Lower leg skin (tissue), 4 donors: ENCODE data around the gene TTC33. TPM values are rescaled to one million over a fixed set of nuclear protein-coding genes. Genes with fewer than 3 reads are reported as not detected.
"Not testable (repeated sequence)": the region's sequence is repeated elsewhere in the genome, so short reads cannot be mapped to it uniquely, and the experiment has no call there.

Experiments used
- DNase-seq, 2 donors: peaks; one replicate each; pipeline ENCODE4 v3.0.0-alpha.2; 2019; ENCODE audit warnings: low spot score in 2 of 2
- H3K4me3 ChIP-seq: fragments of 200-600 bp; sonication (generic); 2 replicates; pipeline ENCODE4 v1.5.1; 2017; ENCODE audit warnings: mild to moderate bottlenecking, low read depth; ENCODE audit not compliant: poor library complexity, severe bottlenecking
- CTCF ChIP-seq, 3 donors: fragments of 450-650 bp; IDR thresholded peaks; one replicate each; pipeline ENCODE4 v1.5.1; 2016; ENCODE audit warnings: antibody characterized with exemption in 3 of 3, mild to moderate bottlenecking in 3 of 3, moderate library complexity in 2 of 3
- POLR2A ChIP-seq, 2 donors: fragments of 450-650 bp; IDR thresholded peaks; one replicate each; pipeline ENCODE4 v1.6.1; 2016 to 2017; ENCODE audit warnings: antibody characterized with exemption in 2 of 2, mild to moderate bottlenecking in 1 of 2, moderate library complexity in 1 of 2
- WGBS, 2 donors: methylation state at CpG; one replicate each; pipeline ENCODE4 v1.1.5; 2018; 5-methylcytosine and 5-hydroxymethylcytosine counted together
- intact Hi-C: fragments of 100-400 bp; cut with DNase I; formaldehyde crosslinking; loops from one replicate; pipeline ENCODE4 v1.15.0; 2023; ENCODE audit warnings: low total_unique reads
- total RNA-seq, 4 donors: library from RNA; depleted of rRNA; stranded (reverse); fragments of >200 nt; gene quantifications; one replicate each; pipeline ENCODE4 v1.1.0, GENCODE V29; 2016

TTC33 gene
- total RNA-seq, 4 donors from 2014 or later = 8.7 to 13.1 (median 11.0) TPM

- 45 to 46% methylated on average over 3 of the region's 3 CpGs for WGBS, 2 donors
- intact Hi-C loops = no loop called here
- H3K4me3 ChIP-seq = no peak overlapping the region
- TF ChIP-seq CTCF (IDR thresholded peaks at IDR 0.05) (no peak), POLR2A (IDR thresholded peaks at IDR 0.05) (no peak)
- no peak for DNase-seq
Observed at GRCh38 chr5:40569546-40570270, 186.1 kb downstream of the TTC33 start.

- H3K4me3 ChIP-seq = no peak overlapping the region
- 48 to 52% methylated on average over 1 of the region's 1 CpG for WGBS, 2 donors
- no peak for DNase-seq
- intact Hi-C loops = no loop called here
- TF ChIP-seq POLR2A (IDR thresholded peaks at IDR 0.05) = no peak
- TF ChIP-seq CTCF (IDR thresholded peaks at IDR 0.05) = no peak
Observed at GRCh38 chr5:40568548-40568947, 187.2 kb downstream of the TTC33 start.

GRCh38 chr5:40563173-40563572 is 192.6 kb downstream of the TTC33 start:
- H3K4me3 ChIP-seq, DNase-seq, intact Hi-C loops: not testable (repeated sequence)

GRCh38 chr5:40560474-40561110 is 195.2 kb downstream of the TTC33 start:
- no peak for TF ChIP-seq CTCF (IDR thresholded peaks at IDR 0.05)
- no peak for TF ChIP-seq POLR2A (IDR thresholded peaks at IDR 0.05)
- H3K4me3 ChIP-seq = no peak overlapping the region
- no peak for DNase-seq
- intact Hi-C loops = no loop called here
- 66 to 71% methylated on average over 4 of the region's 4 CpGs for WGBS, 2 donors

- no peak for TF ChIP-seq CTCF (IDR thresholded peaks at IDR 0.05)
- DNase-seq = no peak
- H3K4me3 ChIP-seq = no peak overlapping the region
- intact Hi-C loops = no loop called here
Observed at GRCh38 chr5:40559306-40559705, 196.5 kb downstream of the TTC33 start.

- intact Hi-C loops = no loop called here
- WGBS, 2 donors = 60 to 64% methylated on average over 1 of the region's 1 CpG
- H3K4me3 ChIP-seq = no peak overlapping the region
- TF ChIP-seq POLR2A (IDR thresholded peaks at IDR 0.05) (no peak), CTCF (IDR thresholded peaks at IDR 0.05) (no peak)
- no peak for DNase-seq
Observed at GRCh38 chr5:40557501-40557900, 198.3 kb downstream of the TTC33 start.
